HEK293 (cell line): ENCODE data around the gene DAAM1.

Experiments
- CTCF ChIA-PET: fragments of 350-600 bp; formaldehyde crosslinking; extraction: SDS; loops from one replicate; lab custom pipeline; 2021; ENCODE audit warnings: antibody characterized with exemption; lab: Yijun Ruan, JAX
- POLR2A ChIA-PET: fragments of 300-600 bp; formaldehyde crosslinking; extraction: SDS; loops from one replicate; lab custom pipeline; 2020; ENCODE audit warnings: antibody characterized with exemption, inconsistent platforms; lab: Yijun Ruan, JAX
- H3K27ac ChIP-seq: fragments of 200-500 bp; sonication (Bioruptor generic); 2 replicates; pipeline ENCODE4 v1.5.1; 2014; ENCODE audit warnings: low read depth, low read length, control low read depth, inconsistent platforms; ENCODE audit errors: extremely low read depth
- H3K36me3 ChIP-seq, 2 experiments: fragments of 200-500 bp in 1 of 2; sonication (Bioruptor generic) in 1 of 2; 1 replicate in 1 of 2; 2 replicates in 1 of 2; pipeline ENCODE4 v1.5.1; 2014 to 2017; ENCODE audit warnings: inconsistent platforms in 2 of 2, low read length in 2 of 2; ENCODE audit not compliant: control insufficient read depth in 2 of 2, insufficient read depth in 1 of 2
- H3K4me1 ChIP-seq: fragments of 200-500 bp; sonication (Bioruptor generic); 2 replicates; pipeline ENCODE4 v1.5.1; 2014; ENCODE audit warnings: mild to moderate bottlenecking, low read length, inconsistent platforms; ENCODE audit not compliant: control insufficient read depth, insufficient read depth
- H3K4me3 ChIP-seq: 2 replicates; pipeline ENCODE4 v1.5.1; 2011; ENCODE audit warnings: low read depth, mild to moderate bottlenecking, control low read depth, low read length, moderate library complexity
- H3K9me3 ChIP-seq: fragments of 200-500 bp; sonication (Bioruptor generic); 2 replicates; pipeline ENCODE4 v1.5.1; 2014; ENCODE audit warnings: low read depth, low read length, inconsistent platforms; ENCODE audit not compliant: control insufficient read depth, insufficient read depth
- BCL11A ChIP-seq: fragments of 450-650 bp; formaldehyde crosslinking; IDR thresholded peaks from 2 replicates; pipeline ENCODE4 v1.5.1; 2016; ENCODE audit warnings: low read depth, missing biosample characterization, missing genetic modification characterization
- GLI2 ChIP-seq: fragments of 450-650 bp; formaldehyde crosslinking; IDR thresholded peaks from 2 replicates; pipeline ENCODE4; 2017; ENCODE audit warnings: missing biosample characterization, missing genetic modification characterization, low read depth, borderline replicate concordance
- HOXC10 ChIP-seq: sonication (generic); formaldehyde crosslinking; IDR thresholded peaks from 2 replicates; pipeline ENCODE4 v1.8.1; 2023; ENCODE audit warnings: mild to moderate bottlenecking, missing genetic modification reagents
- HOXD13 ChIP-seq: sonication (generic); formaldehyde crosslinking; IDR thresholded peaks from 2 replicates; pipeline ENCODE4 v1.8.0; 2022; ENCODE audit warnings: missing genetic modification reagents, borderline replicate concordance
- PRDM6 ChIP-seq: fragments of 450-650 bp; formaldehyde crosslinking; IDR thresholded peaks from 2 replicates; pipeline ENCODE4 v1.5.1; 2017; ENCODE audit warnings: missing biosample characterization, missing genetic modification characterization
- RBAK ChIP-seq: fragments of 450-650 bp; formaldehyde crosslinking; IDR thresholded peaks from 2 replicates; pipeline ENCODE4 v1.5.1; 2016; ENCODE audit warnings: missing biosample characterization, missing genetic modification characterization
- SCRT2 ChIP-seq: fragments of 450-650 bp; formaldehyde crosslinking; IDR thresholded peaks from 2 replicates; pipeline ENCODE4 v1.5.1; 2016; ENCODE audit warnings: missing biosample characterization, missing genetic modification characterization
- TCF7L2 ChIP-seq: IDR thresholded peaks from 2 replicates; pipeline ENCODE4 v1.6.1; 2011; ENCODE audit warnings: low read depth, mild to moderate bottlenecking, inconsistent platforms, low read length, moderate library complexity, borderline replicate concordance
- TRIM28 ChIP-seq: IDR thresholded peaks from 2 replicates; pipeline ENCODE4 v1.6.1; 2011; ENCODE audit warnings: low read length, control low read depth, borderline replicate concordance
- ZFP37 ChIP-seq: fragments of 450-650 bp; formaldehyde crosslinking; IDR thresholded peaks from 2 replicates; pipeline ENCODE4 v1.5.1; 2016; ENCODE audit warnings: missing biosample characterization, missing genetic modification characterization
- ZNF121 ChIP-seq: fragments of 450-650 bp; formaldehyde crosslinking; IDR thresholded peaks from 2 replicates; pipeline ENCODE4 v1.5.1; 2016; ENCODE audit warnings: missing biosample characterization, missing genetic modification characterization
- ZNF155 ChIP-seq: fragments of 450-650 bp; formaldehyde crosslinking; IDR thresholded peaks from 2 replicates; pipeline ENCODE4 v1.5.1; 2016; ENCODE audit warnings: missing biosample characterization, missing genetic modification characterization
- ZNF157 ChIP-seq: fragments of 450-650 bp; formaldehyde crosslinking; IDR thresholded peaks from 2 replicates; pipeline ENCODE4 v1.5.1; 2016; ENCODE audit warnings: missing biosample characterization, missing genetic modification characterization
- ZNF169 ChIP-seq: fragments of 450-650 bp; formaldehyde crosslinking; IDR thresholded peaks from 2 replicates; pipeline ENCODE4 v1.5.1; 2016; ENCODE audit warnings: missing biosample characterization, missing genetic modification characterization
- ZNF202 ChIP-seq: fragments of 450-650 bp; formaldehyde crosslinking; IDR thresholded peaks from 2 replicates; pipeline ENCODE4 v1.5.1; 2016; ENCODE audit warnings: missing biosample characterization, missing genetic modification characterization, borderline replicate concordance
- ZNF292 ChIP-seq: fragments of 450-650 bp; formaldehyde crosslinking; IDR thresholded peaks from 2 replicates; pipeline ENCODE4 v1.5.1; 2016; ENCODE audit warnings: low read depth, missing biosample characterization, missing genetic modification characterization, borderline replicate concordance
- ZNF571 ChIP-seq: fragments of 450-650 bp; formaldehyde crosslinking; IDR thresholded peaks from 2 replicates; pipeline ENCODE4 v1.5.0; 2017; ENCODE audit warnings: missing biosample characterization, missing genetic modification characterization
- ZNF585B ChIP-seq: fragments of 450-650 bp; formaldehyde crosslinking; IDR thresholded peaks from 2 replicates; pipeline ENCODE4 v1.5.1; 2016; ENCODE audit warnings: missing biosample characterization, missing genetic modification characterization
- ZNF596 ChIP-seq: fragments of 450-650 bp; IDR thresholded peaks from 2 replicates; pipeline ENCODE4 v1.5.0; 2018; ENCODE audit warnings: missing biosample characterization, mild to moderate bottlenecking, missing genetic modification characterization, moderate library complexity
- ZNF654 ChIP-seq: fragments of 450-650 bp; formaldehyde crosslinking; IDR thresholded peaks from 2 replicates; pipeline ENCODE4 v1.5.1; 2016; ENCODE audit warnings: low read depth, missing biosample characterization, missing genetic modification characterization
- ZNF664 ChIP-seq: fragments of 450-650 bp; formaldehyde crosslinking; IDR thresholded peaks from 2 replicates; pipeline ENCODE4 v1.5.1; 2016; ENCODE audit warnings: missing biosample characterization, missing genetic modification characterization
- ZNF670 ChIP-seq: fragments of 450-650 bp; formaldehyde crosslinking; IDR thresholded peaks from 2 replicates; pipeline ENCODE4 v1.5.1; 2016; ENCODE audit warnings: missing biosample characterization, missing genetic modification characterization, low read depth
- ZNF701 ChIP-seq: fragments of 450-650 bp; formaldehyde crosslinking; IDR thresholded peaks from 2 replicates; pipeline ENCODE4 v1.5.1; 2016; ENCODE audit warnings: missing biosample characterization, missing genetic modification characterization
- ZNF785 ChIP-seq: fragments of 450-650 bp; formaldehyde crosslinking; IDR thresholded peaks from 2 replicates; pipeline ENCODE4 v1.5.1; 2016; ENCODE audit warnings: missing biosample characterization, missing genetic modification characterization
- TF ChIP-seq, protein P1 (sequence below): fragments of 450-650 bp; formaldehyde crosslinking; IDR thresholded peaks from 2 replicates; pipeline ENCODE4 v1.5.1; 2016; ENCODE audit warnings: missing biosample characterization, missing genetic modification characterization
- TF ChIP-seq, protein P2 (sequence below): fragments of 450-650 bp; formaldehyde crosslinking; optimal IDR thresholded peaks from 2 replicates; pipeline ENCODE3; 2016; ENCODE audit warnings: missing biosample characterization, mild to moderate bottlenecking, missing genetic modification characterization
- TF ChIP-seq, protein P3 (sequence below): fragments of 450-650 bp; formaldehyde crosslinking; IDR thresholded peaks from 2 replicates; pipeline ENCODE4 v1.5.1; 2016; ENCODE audit warnings: missing biosample characterization, missing genetic modification characterization, borderline replicate concordance

DAAM1 gene

GRCh38 chr14:59148334-59148900, 40.0 kb upstream of the DAAM1 start:
- H3K4me1 ChIP-seq, result no peaks in the 10 kb centered on the region
- no peak overlapping the region for H3K4me3 ChIP-seq
- CTCF ChIA-PET, result no interaction called here
- no peak for TF ChIP-seq ZNF121
- no peak overlapping the region for H3K27ac ChIP-seq
- H3K36me3 ChIP-seq, result no peaks in the 10 kb centered on the region
- H3K9me3 ChIP-seq, result no peaks in the 10 kb centered on the region
- POLR2A ChIA-PET, result no interaction called here

DNA sequence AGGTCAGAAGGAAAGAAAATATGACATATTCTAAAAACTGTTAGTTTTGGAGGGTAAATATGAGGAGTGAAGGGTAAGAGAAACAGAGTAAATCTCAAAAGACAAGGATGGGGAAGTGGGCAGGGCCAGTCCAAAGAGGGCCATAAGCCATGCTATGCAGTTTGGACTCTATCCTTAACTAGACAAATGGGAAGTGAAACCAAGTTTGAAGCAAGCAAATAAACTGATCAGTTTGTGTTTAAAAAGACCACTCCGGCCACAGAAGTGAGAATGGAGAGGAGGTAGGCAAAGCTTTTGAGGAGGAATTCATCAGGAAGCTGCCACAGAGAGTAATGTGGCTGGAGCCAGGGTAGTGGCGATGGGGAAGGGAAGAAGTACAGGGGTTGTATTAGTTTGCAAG, 37.5 kb upstream of the DAAM1 start:
- ChIA-PET CTCF (no interaction called here), POLR2A (no interaction called here)
- H3K4me1 ChIP-seq, result no peaks in the 10 kb centered on the region

GRCh38 chr14:59154373-59154772, 34.1 kb upstream of the DAAM1 start:
- Histone ChIP-seq H3K4me1 (no peaks in the 10 kb centered on the region; the same call in 1 of the 2 replicates), H3K27ac (no peak overlapping the region), H3K36me3 (no peaks in the 10 kb centered on the region), H3K9me3 (no peaks in the 10 kb centered on the region; the same call in 1 of the 2 replicates), H3K4me3 (no peak overlapping the region)
- POLR2A ChIA-PET, result no interaction called here
- CTCF ChIA-PET, result no interaction called here
- TF ChIP-seq, protein P1, sequence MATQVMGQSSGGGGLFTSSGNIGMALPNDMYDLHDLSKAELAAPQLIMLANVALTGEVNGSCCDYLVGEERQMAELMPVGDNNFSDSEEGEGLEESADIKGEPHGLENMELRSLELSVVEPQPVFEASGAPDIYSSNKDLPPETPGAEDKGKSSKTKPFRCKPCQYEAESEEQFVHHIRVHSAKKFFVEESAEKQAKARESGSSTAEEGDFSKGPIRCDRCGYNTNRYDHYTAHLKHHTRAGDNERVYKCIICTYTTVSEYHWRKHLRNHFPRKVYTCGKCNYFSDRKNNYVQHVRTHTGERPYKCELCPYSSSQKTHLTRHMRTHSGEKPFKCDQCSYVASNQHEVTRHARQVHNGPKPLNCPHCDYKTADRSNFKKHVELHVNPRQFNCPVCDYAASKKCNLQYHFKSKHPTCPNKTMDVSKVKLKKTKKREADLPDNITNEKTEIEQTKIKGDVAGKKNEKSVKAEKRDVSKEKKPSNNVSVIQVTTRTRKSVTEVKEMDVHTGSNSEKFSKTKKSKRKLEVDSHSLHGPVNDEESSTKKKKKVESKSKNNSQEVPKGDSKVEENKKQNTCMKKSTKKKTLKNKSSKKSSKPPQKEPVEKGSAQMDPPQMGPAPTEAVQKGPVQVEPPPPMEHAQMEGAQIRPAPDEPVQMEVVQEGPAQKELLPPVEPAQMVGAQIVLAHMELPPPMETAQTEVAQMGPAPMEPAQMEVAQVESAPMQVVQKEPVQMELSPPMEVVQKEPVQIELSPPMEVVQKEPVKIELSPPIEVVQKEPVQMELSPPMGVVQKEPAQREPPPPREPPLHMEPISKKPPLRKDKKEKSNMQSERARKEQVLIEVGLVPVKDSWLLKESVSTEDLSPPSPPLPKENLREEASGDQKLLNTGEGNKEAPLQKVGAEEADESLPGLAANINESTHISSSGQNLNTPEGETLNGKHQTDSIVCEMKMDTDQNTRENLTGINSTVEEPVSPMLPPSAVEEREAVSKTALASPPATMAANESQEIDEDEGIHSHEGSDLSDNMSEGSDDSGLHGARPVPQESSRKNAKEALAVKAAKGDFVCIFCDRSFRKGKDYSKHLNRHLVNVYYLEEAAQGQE (tag by site-specific recombination), result no peak
- TF ChIP-seq ZNF202 (tag by site-specific recombination) (no peak), BCL11A (tag by site-specific recombination) (no peak), ZFP37 (tag by site-specific recombination) (no peak), ZNF785 (tag by site-specific recombination) (no peak), ZNF664 (no peak), ZNF571 (no peak), RBAK (no peak), ZNF585B (tag by site-specific recombination) (no peak), ZNF169 (tag by site-specific recombination) (no peak)
- TF ChIP-seq, protein P2, sequence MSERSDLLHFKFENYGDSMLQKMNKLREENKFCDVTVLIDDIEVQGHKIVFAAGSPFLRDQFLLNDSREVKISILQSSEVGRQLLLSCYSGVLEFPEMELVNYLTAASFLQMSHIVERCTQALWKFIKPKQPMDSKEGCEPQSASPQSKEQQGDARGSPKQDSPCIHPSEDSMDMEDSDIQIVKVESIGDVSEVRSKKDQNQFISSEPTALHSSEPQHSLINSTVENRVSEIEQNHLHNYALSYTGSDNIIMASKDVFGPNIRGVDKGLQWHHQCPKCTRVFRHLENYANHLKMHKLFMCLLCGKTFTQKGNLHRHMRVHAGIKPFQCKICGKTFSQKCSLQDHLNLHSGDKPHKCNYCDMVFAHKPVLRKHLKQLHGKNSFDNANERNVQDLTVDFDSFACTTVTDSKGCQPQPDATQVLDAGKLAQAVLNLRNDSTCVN (tag by site-specific recombination), result no peak

More for the DNA sequence above, 37.5 kb upstream of the DAAM1 start:
- Histone ChIP-seq H3K9me3 (no peaks in the 10 kb centered on the region), H3K4me3 (no peak overlapping the region), H3K36me3 (no peaks in the 10 kb centered on the region), H3K27ac (no peak overlapping the region)
- TF ChIP-seq HOXC10 (CRISPR knock-in tag) (no peak), ZNF654 (no peak), TRIM28 (no peak), ZNF157 (tag by site-specific recombination) (no peak), ZNF670 (tag by site-specific recombination) (no peak), TCF7L2 (no peak), ZNF155 (tag by site-specific recombination) (no peak), PRDM6 (no peak), GLI2 (tag by site-specific recombination) (no peak), ZNF292 (no peak), ZNF596 (tag by site-specific recombination) (no peak), ZFP37 (tag by site-specific recombination) (no peak), ZNF785 (tag by site-specific recombination) (no peak), ZNF701 (no peak), HOXD13 (CRISPR knock-in tag) (no peak), SCRT2 (tag by site-specific recombination) (no peak)
- TF ChIP-seq, protein P3, sequence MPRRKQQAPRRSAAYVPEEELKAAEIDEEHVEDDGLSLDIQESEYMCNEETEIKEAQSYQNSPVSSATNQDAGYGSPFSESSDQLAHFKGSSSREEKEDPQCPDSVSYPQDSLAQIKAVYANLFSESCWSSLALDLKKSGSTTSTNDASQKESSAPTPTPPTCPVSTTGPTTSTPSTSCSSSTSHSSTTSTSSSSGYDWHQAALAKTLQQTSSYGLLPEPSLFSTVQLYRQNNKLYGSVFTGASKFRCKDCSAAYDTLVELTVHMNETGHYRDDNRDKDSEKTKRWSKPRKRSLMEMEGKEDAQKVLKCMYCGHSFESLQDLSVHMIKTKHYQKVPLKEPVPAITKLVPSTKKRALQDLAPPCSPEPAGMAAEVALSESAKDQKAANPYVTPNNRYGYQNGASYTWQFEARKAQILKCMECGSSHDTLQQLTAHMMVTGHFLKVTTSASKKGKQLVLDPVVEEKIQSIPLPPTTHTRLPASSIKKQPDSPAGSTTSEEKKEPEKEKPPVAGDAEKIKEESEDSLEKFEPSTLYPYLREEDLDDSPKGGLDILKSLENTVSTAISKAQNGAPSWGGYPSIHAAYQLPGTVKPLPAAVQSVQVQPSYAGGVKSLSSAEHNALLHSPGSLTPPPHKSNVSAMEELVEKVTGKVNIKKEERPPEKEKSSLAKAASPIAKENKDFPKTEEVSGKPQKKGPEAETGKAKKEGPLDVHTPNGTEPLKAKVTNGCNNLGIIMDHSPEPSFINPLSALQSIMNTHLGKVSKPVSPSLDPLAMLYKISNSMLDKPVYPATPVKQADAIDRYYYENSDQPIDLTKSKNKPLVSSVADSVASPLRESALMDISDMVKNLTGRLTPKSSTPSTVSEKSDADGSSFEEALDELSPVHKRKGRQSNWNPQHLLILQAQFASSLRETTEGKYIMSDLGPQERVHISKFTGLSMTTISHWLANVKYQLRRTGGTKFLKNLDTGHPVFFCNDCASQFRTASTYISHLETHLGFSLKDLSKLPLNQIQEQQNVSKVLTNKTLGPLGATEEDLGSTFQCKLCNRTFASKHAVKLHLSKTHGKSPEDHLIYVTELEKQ (tag by site-specific recombination), result no peak
